Measurements from ENCODE around the gene NRG3.

DNA sequence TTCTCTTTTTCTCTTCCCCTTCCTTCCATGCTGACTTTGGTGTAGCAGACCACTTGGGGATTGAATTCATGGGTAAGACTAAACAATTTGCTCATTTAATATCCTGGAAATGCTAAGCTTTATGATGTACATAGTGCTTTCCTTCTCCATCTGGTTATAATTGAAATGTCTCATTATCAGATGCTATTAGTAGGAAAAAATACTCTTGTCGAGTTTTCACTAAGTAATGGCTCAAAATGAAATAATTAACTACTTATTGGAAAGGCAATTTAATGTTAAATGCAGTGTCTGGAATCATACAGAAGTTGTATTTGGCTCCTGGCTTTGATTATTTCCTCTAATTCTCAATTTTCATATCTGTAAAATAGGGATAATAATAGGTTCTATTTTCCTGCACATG is 990.4 kb downstream of the NRG3 start:
- no peak for TF ChIP-seq ZFP3 (CRISPR knock-in tag; IDR thresholded peaks at IDR 0.05)
- TF ChIP-seq TCF4 (CRISPR knock-in tag; IDR thresholded peaks at IDR 0.05; ENCODE audit: borderline replicate concordance) = peak; percentile 69
- no peak for TF ChIP-seq ARNTL (CRISPR knock-in tag; IDR thresholded peaks at IDR 0.05; ENCODE audit: borderline replicate concordance, low read depth)
- TF ChIP-seq GLIS3 (CRISPR knock-in tag; IDR thresholded peaks at IDR 0.05) = no peak
- TF ChIP-seq CSDC2 (CRISPR knock-in tag; IDR thresholded peaks at IDR 0.05) = no peak
- no peak for TF ChIP-seq ZFP30 (CRISPR knock-in tag; IDR thresholded peaks at IDR 0.05)
- TF ChIP-seq, protein P1, sequence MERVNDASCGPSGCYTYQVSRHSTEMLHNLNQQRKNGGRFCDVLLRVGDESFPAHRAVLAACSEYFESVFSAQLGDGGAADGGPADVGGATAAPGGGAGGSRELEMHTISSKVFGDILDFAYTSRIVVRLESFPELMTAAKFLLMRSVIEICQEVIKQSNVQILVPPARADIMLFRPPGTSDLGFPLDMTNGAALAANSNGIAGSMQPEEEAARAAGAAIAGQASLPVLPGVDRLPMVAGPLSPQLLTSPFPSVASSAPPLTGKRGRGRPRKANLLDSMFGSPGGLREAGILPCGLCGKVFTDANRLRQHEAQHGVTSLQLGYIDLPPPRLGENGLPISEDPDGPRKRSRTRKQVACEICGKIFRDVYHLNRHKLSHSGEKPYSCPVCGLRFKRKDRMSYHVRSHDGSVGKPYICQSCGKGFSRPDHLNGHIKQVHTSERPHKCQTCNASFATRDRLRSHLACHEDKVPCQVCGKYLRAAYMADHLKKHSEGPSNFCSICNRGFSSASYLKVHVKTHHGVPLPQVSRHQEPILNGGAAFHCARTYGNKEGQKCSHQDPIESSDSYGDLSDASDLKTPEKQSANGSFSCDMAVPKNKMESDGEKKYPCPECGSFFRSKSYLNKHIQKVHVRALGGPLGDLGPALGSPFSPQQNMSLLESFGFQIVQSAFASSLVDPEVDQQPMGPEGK (CRISPR knock-in tag; IDR thresholded peaks at IDR 0.05; ENCODE audit: borderline replicate concordance) = no peak
- TF ChIP-seq RARB (CRISPR knock-in tag; IDR thresholded peaks at IDR 0.05) = no peak
- no peak for TF ChIP-seq BACH2 (CRISPR knock-in tag; IDR thresholded peaks at IDR 0.05; ENCODE audit: borderline replicate concordance)
- TF ChIP-seq, protein P2, sequence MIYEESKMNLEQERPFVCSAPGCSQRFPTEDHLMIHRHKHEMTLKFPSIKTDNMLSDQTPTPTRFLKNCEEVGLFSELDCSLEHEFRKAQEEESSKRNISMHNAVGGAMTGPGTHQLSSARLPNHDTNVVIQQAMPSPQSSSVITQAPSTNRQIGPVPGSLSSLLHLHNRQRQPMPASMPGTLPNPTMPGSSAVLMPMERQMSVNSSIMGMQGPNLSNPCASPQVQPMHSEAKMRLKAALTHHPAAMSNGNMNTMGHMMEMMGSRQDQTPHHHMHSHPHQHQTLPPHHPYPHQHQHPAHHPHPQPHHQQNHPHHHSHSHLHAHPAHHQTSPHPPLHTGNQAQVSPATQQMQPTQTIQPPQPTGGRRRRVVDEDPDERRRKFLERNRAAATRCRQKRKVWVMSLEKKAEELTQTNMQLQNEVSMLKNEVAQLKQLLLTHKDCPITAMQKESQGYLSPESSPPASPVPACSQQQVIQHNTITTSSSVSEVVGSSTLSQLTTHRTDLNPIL (CRISPR knock-in tag; IDR thresholded peaks at IDR 0.05; ENCODE audit: low read depth) = no peak
- no peak for TF ChIP-seq ZNF70 (CRISPR knock-in tag; IDR thresholded peaks at IDR 0.05)
- TF ChIP-seq, protein P3, sequence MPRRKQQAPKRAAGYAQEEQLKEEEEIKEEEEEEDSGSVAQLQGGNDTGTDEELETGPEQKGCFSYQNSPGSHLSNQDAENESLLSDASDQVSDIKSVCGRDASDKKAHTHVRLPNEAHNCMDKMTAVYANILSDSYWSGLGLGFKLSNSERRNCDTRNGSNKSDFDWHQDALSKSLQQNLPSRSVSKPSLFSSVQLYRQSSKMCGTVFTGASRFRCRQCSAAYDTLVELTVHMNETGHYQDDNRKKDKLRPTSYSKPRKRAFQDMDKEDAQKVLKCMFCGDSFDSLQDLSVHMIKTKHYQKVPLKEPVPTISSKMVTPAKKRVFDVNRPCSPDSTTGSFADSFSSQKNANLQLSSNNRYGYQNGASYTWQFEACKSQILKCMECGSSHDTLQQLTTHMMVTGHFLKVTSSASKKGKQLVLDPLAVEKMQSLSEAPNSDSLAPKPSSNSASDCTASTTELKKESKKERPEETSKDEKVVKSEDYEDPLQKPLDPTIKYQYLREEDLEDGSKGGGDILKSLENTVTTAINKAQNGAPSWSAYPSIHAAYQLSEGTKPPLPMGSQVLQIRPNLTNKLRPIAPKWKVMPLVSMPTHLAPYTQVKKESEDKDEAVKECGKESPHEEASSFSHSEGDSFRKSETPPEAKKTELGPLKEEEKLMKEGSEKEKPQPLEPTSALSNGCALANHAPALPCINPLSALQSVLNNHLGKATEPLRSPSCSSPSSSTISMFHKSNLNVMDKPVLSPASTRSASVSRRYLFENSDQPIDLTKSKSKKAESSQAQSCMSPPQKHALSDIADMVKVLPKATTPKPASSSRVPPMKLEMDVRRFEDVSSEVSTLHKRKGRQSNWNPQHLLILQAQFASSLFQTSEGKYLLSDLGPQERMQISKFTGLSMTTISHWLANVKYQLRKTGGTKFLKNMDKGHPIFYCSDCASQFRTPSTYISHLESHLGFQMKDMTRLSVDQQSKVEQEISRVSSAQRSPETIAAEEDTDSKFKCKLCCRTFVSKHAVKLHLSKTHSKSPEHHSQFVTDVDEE (CRISPR knock-in tag; IDR thresholded peaks at IDR 0.05) = no peak
